Sigmoid colon (tissue), 4 donors: ENCODE measurements around the gene MLF2.
A peak's percentile ranks its signal among the peaks of the same experiment; 100 is the strongest.

ENCODE experiments used
- EP300 ChIP-seq, 4 donors: sonication (generic); formaldehyde crosslinking; IDR thresholded peaks; one replicate each; pipeline ENCODE4 v1.6.1; 2017; ENCODE audit warnings: antibody characterized with exemption in 4 of 4
- POLR2A ChIP-seq, 2 donors: fragments of 450-650 bp; IDR thresholded peaks; one replicate each; pipeline ENCODE4 v1.6.1; 2016; ENCODE audit warnings: antibody characterized with exemption in 2 of 2, mild to moderate bottlenecking in 2 of 2, moderate library complexity in 2 of 2
- POLR2AphosphoS5 ChIP-seq, 4 donors: sonication (generic); formaldehyde crosslinking; IDR thresholded peaks; one replicate each; pipeline ENCODE4 v1.6.1; 2017; ENCODE audit warnings: antibody characterized with exemption in 4 of 4
- TF ChIP-seq, protein P1 (sequence below), 4 experiments: fragments of 450-650 bp in 3 of 4; fragments of 200-600 bp in 1 of 4; IDR thresholded peaks; one replicate each; pipeline ENCODE4 v1.5.1; 2016 to 2019; ENCODE audit warnings: antibody characterized with exemption in 4 of 4, mild to moderate bottlenecking in 3 of 4, moderate library complexity in 2 of 4

DNA sequence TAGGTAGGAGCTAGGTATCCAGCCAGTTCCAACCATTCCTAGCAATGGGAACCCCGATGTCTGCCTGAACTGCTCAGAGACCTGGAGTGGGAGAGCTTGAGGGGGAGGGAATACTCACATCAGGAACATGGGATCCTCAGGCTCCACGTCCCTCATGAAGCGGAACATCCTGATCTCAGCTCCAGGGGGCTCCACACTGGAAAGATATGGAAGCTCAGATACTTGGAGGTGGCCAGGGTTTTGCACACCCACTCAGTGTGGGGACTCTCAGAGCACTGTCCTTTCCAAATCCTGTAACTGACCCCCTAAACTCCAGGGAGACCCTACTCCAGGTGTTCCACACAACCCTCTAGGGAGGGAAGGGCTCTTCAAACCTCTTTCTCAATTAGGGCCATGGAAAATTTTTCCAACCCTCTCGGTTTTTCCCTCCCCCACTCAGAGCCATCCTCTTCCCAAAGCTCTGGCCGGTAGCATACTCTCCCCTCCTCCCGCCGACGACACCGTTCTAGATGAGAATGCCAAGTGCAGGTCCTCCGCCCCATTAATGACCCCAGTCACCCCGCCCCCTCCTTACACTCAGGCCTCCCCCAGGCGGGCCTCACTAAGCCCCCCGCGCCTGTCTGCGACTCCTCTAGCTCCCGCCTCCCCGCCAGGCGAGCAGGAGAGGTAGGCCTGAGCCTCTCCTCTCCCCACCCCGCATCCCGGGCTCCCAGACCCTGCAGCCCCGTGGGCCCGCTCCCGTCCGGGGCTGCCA is 597 bp downstream of the MLF2 start:
- TF ChIP-seq, protein P1, sequence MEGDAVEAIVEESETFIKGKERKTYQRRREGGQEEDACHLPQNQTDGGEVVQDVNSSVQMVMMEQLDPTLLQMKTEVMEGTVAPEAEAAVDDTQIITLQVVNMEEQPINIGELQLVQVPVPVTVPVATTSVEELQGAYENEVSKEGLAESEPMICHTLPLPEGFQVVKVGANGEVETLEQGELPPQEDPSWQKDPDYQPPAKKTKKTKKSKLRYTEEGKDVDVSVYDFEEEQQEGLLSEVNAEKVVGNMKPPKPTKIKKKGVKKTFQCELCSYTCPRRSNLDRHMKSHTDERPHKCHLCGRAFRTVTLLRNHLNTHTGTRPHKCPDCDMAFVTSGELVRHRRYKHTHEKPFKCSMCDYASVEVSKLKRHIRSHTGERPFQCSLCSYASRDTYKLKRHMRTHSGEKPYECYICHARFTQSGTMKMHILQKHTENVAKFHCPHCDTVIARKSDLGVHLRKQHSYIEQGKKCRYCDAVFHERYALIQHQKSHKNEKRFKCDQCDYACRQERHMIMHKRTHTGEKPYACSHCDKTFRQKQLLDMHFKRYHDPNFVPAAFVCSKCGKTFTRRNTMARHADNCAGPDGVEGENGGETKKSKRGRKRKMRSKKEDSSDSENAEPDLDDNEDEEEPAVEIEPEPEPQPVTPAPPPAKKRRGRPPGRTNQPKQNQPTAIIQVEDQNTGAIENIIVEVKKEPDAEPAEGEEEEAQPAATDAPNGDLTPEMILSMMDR (IDR thresholded peaks at IDR 0.05) = peak in 2 of 4 experiments; percentile 28 to 39
- TF ChIP-seq POLR2AphosphoS5 (IDR thresholded peaks at IDR 0.05) (no peak), POLR2A (IDR thresholded peaks at IDR 0.05) (no peak), EP300 (IDR thresholded peaks at IDR 0.05) (no peak)
